ENCODE measurements around the gene PRKCE.

PRKCE gene

DNA sequence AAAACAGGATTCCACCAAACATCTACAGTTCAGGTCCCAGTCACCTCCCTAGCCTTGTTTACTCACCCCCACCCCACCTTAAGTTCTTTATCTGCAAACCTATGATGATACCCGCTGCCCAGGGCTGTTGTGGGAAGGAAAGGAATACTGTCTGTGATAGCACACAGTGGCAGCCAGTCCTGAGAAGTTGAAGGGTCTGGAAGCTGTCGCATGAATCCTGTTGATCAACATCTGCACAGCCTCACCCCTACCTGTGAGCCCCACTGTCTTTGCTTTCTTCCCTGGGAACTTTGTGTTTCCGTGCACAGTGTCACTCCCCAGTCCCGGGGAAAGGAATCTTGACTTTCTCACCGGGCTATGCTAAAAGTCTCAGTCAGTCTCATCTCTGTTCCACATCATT is 485.0 kb downstream of the PRKCE start:
- TF ChIP-seq, protein P1, sequence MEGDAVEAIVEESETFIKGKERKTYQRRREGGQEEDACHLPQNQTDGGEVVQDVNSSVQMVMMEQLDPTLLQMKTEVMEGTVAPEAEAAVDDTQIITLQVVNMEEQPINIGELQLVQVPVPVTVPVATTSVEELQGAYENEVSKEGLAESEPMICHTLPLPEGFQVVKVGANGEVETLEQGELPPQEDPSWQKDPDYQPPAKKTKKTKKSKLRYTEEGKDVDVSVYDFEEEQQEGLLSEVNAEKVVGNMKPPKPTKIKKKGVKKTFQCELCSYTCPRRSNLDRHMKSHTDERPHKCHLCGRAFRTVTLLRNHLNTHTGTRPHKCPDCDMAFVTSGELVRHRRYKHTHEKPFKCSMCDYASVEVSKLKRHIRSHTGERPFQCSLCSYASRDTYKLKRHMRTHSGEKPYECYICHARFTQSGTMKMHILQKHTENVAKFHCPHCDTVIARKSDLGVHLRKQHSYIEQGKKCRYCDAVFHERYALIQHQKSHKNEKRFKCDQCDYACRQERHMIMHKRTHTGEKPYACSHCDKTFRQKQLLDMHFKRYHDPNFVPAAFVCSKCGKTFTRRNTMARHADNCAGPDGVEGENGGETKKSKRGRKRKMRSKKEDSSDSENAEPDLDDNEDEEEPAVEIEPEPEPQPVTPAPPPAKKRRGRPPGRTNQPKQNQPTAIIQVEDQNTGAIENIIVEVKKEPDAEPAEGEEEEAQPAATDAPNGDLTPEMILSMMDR (IDR thresholded peaks at IDR 0.05; ENCODE audit: insufficient read depth, missing control alignments): no peak
- FAIRE-seq (no peak), DNase-seq (ENCODE audit: insufficient read length, low spot score) (no peak)

DNA sequence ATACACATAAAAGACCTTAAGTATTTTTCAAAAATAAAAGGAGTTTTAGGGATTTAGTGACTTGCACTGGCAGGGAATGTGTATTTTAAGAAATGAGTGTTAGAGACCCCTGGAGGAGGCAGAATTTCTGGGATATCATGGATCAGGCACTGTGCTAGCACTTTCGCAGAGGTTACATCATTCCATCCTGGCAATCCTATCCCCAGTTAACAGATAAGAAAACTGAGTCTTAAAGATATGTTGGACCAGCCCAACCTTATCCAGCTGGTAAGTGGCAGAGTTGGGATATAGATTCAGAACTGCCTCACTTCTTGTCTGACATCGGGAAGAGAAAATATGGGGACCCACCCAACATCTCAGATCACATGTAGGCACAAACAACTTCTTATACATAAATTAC is 485.5 kb downstream of the PRKCE start:
- FAIRE-seq: no peak

DNA sequence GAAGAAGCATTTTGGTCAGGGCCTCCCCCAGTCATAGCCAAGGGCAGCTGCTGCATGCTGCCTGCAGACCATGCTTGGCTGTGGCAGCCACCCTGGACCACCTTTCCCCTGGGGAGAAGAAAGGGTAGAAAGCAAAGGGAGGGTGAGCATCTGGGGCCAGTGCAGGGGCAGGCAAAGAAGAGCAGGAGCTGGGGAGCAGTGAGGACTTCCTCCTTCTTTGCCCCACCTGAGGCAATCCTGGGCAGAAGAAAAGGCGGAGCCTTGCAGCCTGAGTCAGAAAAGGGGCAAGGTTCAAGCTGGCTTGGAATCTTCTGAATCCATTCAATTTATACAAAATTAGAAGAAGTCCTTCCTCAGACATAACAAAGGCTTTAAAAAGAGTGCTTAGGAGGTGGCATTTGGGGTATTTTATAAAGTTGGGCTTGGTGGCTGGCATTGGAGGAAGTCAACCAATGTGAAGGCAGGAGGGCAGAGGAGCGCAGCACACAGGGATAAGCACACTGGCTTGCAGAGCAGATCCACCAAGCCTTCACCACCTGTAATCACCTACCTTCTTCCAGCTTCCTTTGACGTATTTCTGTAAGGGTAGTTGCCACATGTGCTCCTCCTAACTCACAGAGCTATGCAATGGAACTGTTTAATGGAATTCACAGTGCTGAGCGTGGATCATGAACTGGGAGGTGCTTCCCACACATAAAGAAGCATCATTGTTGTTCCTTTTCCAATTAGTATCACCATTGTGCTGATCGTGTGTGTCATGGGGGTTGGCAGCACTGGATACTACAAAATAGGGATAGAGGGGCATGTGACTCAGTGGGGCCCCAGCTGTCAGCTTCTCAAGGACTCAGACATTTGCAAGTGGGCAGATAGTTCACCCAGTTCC is 491.3 kb downstream of the PRKCE start:
- FAIRE-seq (no peak), DNase-seq (ENCODE audit: insufficient read length, low spot score) (no peak)
- TF ChIP-seq, protein P1 (IDR thresholded peaks at IDR 0.05; ENCODE audit: insufficient read depth, missing control alignments): no peak

More for the DNA sequence above, 485.5 kb downstream of the PRKCE start:
- no peak for DNase-seq (ENCODE audit: insufficient read length, low spot score)
- TF ChIP-seq, protein P1 (IDR thresholded peaks at IDR 0.05; ENCODE audit: insufficient read depth, missing control alignments): no peak

DNA sequence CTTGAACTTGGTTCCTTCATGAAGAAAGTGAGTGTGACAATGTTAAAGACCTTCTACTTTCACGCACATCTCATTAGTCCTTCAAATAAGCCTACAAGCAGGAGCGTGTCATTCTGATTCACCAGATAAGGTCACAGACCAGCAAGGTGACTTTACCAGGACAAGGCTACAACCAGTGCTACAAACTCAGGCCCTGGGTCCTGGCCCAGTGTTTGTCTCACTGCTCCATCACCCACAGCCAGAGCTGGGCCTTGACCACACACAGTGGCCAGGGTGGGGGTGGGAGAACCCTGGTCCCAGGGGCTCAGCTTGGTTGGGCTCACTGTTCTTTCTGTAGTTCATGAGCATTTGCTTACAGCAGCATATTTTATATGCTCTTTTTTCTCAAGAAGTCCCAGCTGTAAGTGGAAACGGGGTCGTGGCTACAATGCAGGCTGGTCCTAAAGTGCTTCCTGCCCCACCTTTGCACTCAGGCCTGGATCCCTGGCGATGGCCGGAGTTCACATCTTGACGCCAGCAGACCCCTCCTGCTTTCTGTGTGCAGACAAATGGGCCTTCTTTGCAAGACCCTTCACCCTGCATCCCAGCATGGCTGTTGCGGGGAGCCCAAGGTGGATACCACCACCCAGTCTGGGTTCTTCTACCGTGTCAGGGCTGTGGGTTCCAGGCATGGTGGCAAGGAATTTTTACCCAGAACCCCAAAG is 492.1 kb downstream of the PRKCE start:
- DNase-seq (ENCODE audit: insufficient read length, low spot score) (no peak), FAIRE-seq (no peak)
- TF ChIP-seq, protein P1 (IDR thresholded peaks at IDR 0.05; ENCODE audit: insufficient read depth, missing control alignments): no peak

DNA sequence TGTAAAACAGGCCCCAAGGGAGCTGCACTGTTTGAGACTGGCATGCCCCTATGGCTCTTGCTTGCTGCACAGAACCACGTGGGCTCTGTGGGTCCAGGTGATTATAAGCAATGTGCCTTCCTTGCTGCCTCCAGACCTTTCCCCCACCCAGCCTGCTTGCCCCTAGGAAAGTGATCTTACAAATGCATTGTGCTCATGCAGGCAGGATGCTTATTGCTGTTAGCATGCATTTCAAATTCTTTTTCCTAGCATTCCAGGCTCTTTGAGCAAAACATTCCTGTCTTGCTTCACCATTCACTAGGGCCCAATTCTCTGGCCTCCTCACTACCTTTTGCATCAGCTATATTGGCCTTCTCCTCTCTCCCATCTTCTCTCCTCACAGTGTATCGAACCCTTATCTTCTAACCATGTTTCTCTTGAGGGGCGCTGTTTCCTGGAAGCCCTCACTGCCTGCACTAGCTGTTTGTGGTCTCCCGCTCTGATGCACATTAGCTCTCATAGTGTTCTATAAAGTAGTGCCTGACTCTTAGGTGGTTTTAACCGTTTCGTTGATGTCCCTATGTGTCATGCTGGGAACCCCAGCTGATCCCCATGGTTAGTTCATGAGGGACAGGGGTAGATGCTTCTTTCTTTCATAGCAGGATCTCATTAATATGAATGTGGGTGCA is 492.8 kb downstream of the PRKCE start:
- FAIRE-seq (no peak), DNase-seq (ENCODE audit: insufficient read length, low spot score) (no peak)
- TF ChIP-seq, protein P1 (IDR thresholded peaks at IDR 0.05; ENCODE audit: insufficient read depth, missing control alignments): no peak

DNA sequence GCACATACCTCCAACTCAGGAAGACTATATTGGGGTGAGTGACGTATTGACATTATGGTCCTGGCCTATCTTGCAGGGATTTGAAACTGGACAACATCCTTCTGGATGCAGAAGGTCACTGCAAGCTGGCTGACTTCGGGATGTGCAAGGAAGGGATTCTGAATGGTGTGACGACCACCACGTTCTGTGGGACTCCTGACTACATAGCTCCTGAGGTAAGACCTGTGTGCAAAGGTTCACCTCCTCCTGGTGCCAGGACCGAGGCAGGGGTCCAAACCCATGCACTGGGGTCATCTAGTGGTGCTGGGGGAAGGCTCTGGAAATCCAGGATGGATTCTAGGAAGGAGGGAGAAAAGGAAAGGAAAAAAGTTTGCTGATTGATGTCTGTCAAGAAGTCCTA is 493.5 kb downstream of the PRKCE start:
- no peak for FAIRE-seq
- TF ChIP-seq, protein P1 (IDR thresholded peaks at IDR 0.05; ENCODE audit: insufficient read depth, missing control alignments): no peak
- no peak for DNase-seq (ENCODE audit: insufficient read length, low spot score)

All from D721Med (cell line).